HEK293T (cell line): ENCODE measurements around the gene TFG.

Experiments
- CTCF ChIA-PET: fragments of 350-600 bp; formaldehyde crosslinking; extraction: SDS; loops from one replicate; lab custom pipeline; 2021; ENCODE audit warnings: antibody characterized with exemption, inconsistent platforms; lab: Yijun Ruan, JAX
- POLR2A ChIA-PET: fragments of 350-600 bp; formaldehyde crosslinking; extraction: SDS; loops from one replicate; lab custom pipeline; 2020; ENCODE audit warnings: antibody characterized with exemption, inconsistent platforms; lab: Yijun Ruan, JAX
- DNase-seq: peaks from one replicate; pipeline ENCODE4 v3.0.0; 2012; ENCODE audit warnings: mixed read lengths; ENCODE audit errors: extremely low spot score
- ARNT ChIP-seq: fragments of 450-650 bp; IDR thresholded peaks from 2 replicates; pipeline ENCODE4 v1.6.1; 2017; ENCODE audit warnings: mild to moderate bottlenecking
- BHLHE40 ChIP-seq: fragments of 450-650 bp; IDR thresholded peaks from 2 replicates; pipeline ENCODE4 v1.6.1; 2016; ENCODE audit warnings: mild to moderate bottlenecking, moderate library complexity, borderline replicate concordance
- CTBP1 ChIP-seq: fragments of 450-650 bp; IDR thresholded peaks from 2 replicates; pipeline ENCODE4 v1.6.1; 2016; ENCODE audit warnings: borderline replicate concordance
- ELF4 ChIP-seq: fragments of 450-650 bp; IDR thresholded peaks from 2 replicates; pipeline ENCODE4 v1.6.1; 2017; ENCODE audit warnings: antibody characterized with exemption
- FOXA1 ChIP-seq: fragments of 450-650 bp; IDR thresholded peaks from 2 replicates; pipeline ENCODE4 v1.6.1; 2016; ENCODE audit warnings: mild to moderate bottlenecking
- FOXK2 ChIP-seq: fragments of 450-650 bp; IDR thresholded peaks from 2 replicates; pipeline ENCODE4 v1.6.1; 2016; ENCODE audit warnings: mild to moderate bottlenecking
- FOXM1 ChIP-seq: fragments of 450-650 bp; IDR thresholded peaks from 2 replicates; pipeline ENCODE4 v1.6.1; 2017; ENCODE audit warnings: mild to moderate bottlenecking, borderline replicate concordance
- HDGF ChIP-seq: fragments of 450-650 bp; IDR thresholded peaks from 2 replicates; pipeline ENCODE4 v1.6.1; 2017; ENCODE audit warnings: antibody characterized with exemption, borderline replicate concordance
- L3MBTL2 ChIP-seq: fragments of 450-650 bp; conservative IDR thresholded peaks from 2 replicates; pipeline ENCODE4 v1.6.1; 2016; ENCODE audit warnings: mild to moderate bottlenecking
- LEF1 ChIP-seq: fragments of 450-650 bp; IDR thresholded peaks from 2 replicates; pipeline ENCODE4 v1.6.1; 2017; ENCODE audit warnings: mild to moderate bottlenecking, borderline replicate concordance
- NFRKB ChIP-seq: fragments of 450-650 bp; IDR thresholded peaks from 2 replicates; pipeline ENCODE4 v1.6.1; 2016; ENCODE audit warnings: mild to moderate bottlenecking, moderate library complexity
- PKNOX1 ChIP-seq: fragments of 450-650 bp; IDR thresholded peaks from 2 replicates; pipeline ENCODE4 v1.6.1; 2016
- SP1 ChIP-seq: fragments of 450-650 bp; IDR thresholded peaks from 2 replicates; pipeline ENCODE4 v1.6.1; 2017
- SUZ12 ChIP-seq: fragments of 450-650 bp; IDR thresholded peaks from 2 replicates; pipeline ENCODE4 v1.6.1; 2016; ENCODE audit warnings: mild to moderate bottlenecking
- TARDBP ChIP-seq: fragments of 450-650 bp; IDR thresholded peaks from 2 replicates; pipeline ENCODE4 v1.6.1; 2016
- ZNF384 ChIP-seq: fragments of 450-650 bp; IDR thresholded peaks from 2 replicates; pipeline ENCODE4 v1.6.1; 2016

TFG gene

GRCh38 chr3:100703865-100704264 lies 5.4 kb upstream of the TFG start:
- no peak for TF ChIP-seq HDGF
- no peak for TF ChIP-seq NFRKB
- no peak for TF ChIP-seq ZNF384
- no peak for TF ChIP-seq CTBP1
- TF ChIP-seq L3MBTL2 = no peak
- ChIA-PET POLR2A (no interaction called here), CTCF (no interaction called here)
- DNase-seq = no peak

DNA sequence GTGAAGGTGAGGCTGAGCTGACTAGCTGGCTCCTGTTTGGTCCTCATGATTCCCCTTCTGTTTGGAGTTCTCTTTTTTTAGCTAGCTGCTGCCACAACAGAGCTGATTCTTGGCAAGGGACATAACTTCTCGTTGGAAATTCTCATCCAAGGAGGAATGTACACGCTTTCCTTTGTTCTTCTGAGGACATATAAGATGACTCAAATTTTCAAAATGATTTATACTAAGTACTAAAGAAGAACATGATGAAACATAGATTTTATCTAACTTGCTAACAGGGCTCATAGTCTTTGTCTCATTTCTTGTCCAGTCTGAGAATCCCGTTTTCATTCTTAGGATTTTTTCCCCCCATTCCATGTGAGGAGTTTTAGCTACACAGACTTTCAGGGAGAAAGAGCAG lies 2.9 kb upstream of the TFG start:
- CTCF ChIA-PET = no interaction called here
- POLR2A ChIA-PET = no interaction called here

GRCh38 chr3:100708644-100708988 lies 678 bp upstream of the TFG start:
- ChIA-PET POLR2A (interaction anchor here (0.6 to 2.1 kb wide), 9 partner anchors 11 to 491 kb away, joined by 3 to 5 read pairs (median 3); no protein-coding TSS in a partner anchor), CTCF (no interaction called here)
- DNase-seq = no peak
- TF ChIP-seq HDGF (no peak), LEF1 (no peak), ZNF384 (no peak), PKNOX1 (no peak), SUZ12 (no peak), NFRKB (no peak)

More for the DNA sequence above, 2.9 kb upstream of the TFG start:
- TF ChIP-seq SUZ12 (no peak), HDGF (no peak), FOXA1 (no peak), FOXM1 (no peak), SP1 (no peak), LEF1 (no peak), NFRKB (no peak), BHLHE40 (no peak), ZNF384 (no peak), FOXK2 (no peak), CTBP1 (no peak), TARDBP (no peak), L3MBTL2 (no peak), PKNOX1 (no peak), ELF4 (no peak)
- DNase-seq = no peak

DNA sequence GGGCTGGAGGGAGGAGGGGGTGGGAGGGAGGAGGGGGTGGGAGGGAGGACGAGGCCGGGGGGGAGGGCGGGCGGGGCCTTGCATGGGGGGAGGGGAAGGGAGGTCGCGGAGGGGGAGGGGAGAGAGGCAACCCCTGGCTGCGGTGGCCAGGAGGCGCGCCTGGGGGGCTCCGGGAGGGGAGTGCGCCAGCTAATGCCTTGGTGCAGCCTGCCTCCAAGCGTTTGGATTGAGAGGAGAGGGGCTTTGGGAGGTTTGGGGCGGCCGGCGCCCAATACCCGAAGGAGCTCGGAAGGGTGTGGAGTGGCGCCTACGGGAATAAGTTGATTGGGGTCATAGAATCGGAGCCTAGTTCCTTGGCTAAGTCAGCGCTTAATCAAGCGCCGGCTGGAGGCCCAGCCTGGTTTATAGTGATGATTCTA lies 557 bp downstream of the TFG start:
- TF ChIP-seq TARDBP (no peak), NFRKB (no peak), ELF4 (no peak), SUZ12 (no peak), ARNT (no peak), FOXK2 (no peak), LEF1 (no peak), BHLHE40 (no peak)
- ChIA-PET POLR2A (interaction anchor here (1.0 to 2.1 kb wide), 8 partner anchors 10 to 308 kb away, joined by 3 to 5 read pairs (median 3); partner anchors contain the start of genes ABI3BP, LNP1 and TOMM70), CTCF (interaction anchor here (0.7 to 2.0 kb wide), 2 partner anchors 16 to 247 kb away, joined by 3 to 8 read pairs; no protein-coding TSS in a partner anchor)
- DNase-seq = peak; percentile 56

GRCh38 chr3:100710261-100710968 lies 1.1 kb downstream of the TFG start:
- CTCF ChIA-PET = interaction anchor here (0.7 to 2.0 kb wide), 2 partner anchors 17 to 248 kb away, joined by 3 to 8 read pairs; no protein-coding TSS in a partner anchor
- peak; percentile 61 for DNase-seq
- TF ChIP-seq LEF1 (no peak), ELF4 (no peak), FOXM1 (no peak), PKNOX1 (no peak), FOXK2 (no peak), BHLHE40 (no peak), TARDBP (no peak), SP1 (no peak), ZNF384 (no peak), FOXA1 (no peak), L3MBTL2 (no peak), NFRKB (no peak), HDGF (no peak), SUZ12 (no peak)
- POLR2A ChIA-PET = interaction anchor here (1.0 to 2.1 kb wide), 7 partner anchors 13 to 309 kb away, joined by 3 to 5 read pairs (median 3); partner anchors contain the start of genes ABI3BP, LNP1 and TOMM70

DNA sequence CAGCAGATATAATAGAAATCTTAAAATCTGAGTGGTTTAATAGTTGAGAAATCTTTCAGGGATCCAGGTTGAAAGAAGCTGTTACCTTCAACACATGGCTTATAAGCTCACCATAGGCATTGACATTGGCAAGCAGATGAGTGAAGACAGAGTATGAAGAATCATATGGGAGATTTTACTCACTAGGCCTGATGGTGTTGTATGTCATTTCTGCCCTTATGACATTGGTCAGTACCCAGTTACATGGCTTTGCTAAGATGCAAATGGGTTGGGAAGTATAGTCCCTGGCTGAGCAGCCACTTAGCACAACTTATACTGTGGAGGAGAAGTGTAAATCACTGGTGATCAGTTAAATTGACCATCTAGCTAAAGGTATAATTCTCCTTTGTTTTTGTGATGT lies 5.9 kb downstream of the TFG start:
- no peak for DNase-seq
- no peak for TF ChIP-seq FOXM1
- TF ChIP-seq FOXA1 = no peak
- TF ChIP-seq ELF4 = no peak
- TF ChIP-seq BHLHE40 = no peak
- no peak for TF ChIP-seq TARDBP
- no peak for TF ChIP-seq PKNOX1
- no peak for TF ChIP-seq ARNT
- no peak for TF ChIP-seq CTBP1
- no peak for TF ChIP-seq ZNF384
- no peak for TF ChIP-seq SP1
- no peak for TF ChIP-seq NFRKB
- TF ChIP-seq L3MBTL2 = no peak
- no peak for TF ChIP-seq HDGF
- TF ChIP-seq SUZ12 = no peak
- no peak for TF ChIP-seq LEF1
- no peak for TF ChIP-seq FOXK2
- ChIA-PET POLR2A (no interaction called here), CTCF (no interaction called here)
